GM18870 (cell line): ENCODE data around the gene ADRM1.

Experiments
- ATAC-seq: cut with Tn5 transposase; IDR thresholded peaks from one replicate; pipeline ENCODE4 v1.9.1; 2021; ENCODE audit warnings: moderate library complexity; ENCODE audit not compliant: unreplicated experiment

The ADRM1 gene

DNA sequence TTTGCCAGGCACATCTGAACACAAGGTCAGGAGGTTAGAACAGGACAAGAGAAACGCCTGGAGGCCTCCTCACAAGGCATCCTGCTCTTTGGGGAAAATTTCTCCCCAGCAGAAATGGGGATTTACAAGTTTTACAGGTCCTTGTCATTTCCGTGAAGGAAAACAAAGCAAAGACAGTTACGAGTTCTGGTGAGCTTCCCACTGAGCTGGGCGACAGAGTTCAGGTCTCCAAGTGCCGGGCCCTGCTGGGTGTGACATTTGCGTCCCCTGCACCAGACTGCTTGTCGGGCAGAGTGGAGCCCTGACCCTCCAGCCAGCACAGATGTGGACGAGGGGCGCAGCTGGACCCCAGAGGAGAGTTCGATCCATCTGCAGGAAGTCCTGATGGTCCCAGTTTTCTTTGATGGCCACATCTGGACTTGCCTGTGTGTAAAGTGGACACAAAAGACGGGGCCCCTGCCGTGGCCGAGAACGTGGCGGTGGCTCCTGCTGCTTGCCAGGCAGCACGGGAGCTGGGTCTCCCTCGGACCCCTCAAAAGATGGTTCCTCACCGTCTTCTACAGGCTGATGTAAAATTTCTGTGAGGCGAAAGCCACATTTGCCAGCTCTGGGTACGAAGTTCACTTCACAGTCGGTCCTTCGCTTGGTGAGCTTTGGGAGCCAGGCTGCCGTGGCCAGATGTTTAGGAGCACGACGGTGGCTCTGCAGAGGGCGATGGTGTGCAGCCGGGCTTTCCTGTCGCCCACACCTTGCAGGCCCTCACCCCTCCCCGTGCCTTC lies 5.2 kb upstream of the ADRM1 start:
- ATAC-seq = no peak

DNA sequence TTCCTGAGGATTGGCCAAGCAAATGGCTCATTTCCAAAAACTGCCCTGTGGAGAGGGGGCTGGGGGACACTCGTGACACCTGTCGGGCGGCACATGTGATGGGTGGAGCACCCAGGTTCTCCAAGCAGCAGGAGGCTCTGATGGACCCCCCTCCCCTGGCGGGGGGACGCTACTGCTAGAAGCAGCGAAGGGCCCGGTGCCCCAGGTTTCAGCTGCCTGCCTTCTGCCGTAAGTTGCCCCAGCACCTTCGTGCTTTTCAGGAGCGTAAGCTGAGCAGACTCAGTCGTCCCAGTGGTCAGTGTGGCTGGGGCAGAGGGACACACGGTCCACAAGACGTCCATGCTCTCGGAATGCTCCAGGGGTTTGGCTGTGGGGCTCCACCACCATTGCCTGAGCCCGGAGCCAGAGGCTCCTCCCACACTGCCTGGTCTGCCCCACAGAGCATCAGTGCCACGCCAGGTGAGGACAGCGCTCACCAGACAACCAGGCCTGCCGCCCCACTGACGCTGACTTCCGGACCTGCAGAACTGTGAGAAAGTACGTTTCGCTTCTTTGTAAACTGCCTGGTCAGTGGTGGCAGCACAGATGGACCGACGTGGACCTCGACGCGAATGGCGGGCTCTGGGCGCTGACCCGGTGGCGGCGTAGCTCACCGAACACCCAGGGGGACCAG lies 4.1 kb upstream of the ADRM1 start:
- ATAC-seq = no peak

GRCh38 chr20:62299666-62300236 lies 3.0 kb upstream of the ADRM1 start:
- no peak for ATAC-seq

- ATAC-seq = no peak
Measured at GRCh38 chr20:62300319-62300718, 2.5 kb upstream of the ADRM1 start.

- ATAC-seq = no peak
Measured at GRCh38 chr20:62301111-62301668, 1.6 kb upstream of the ADRM1 start.

GRCh38 chr20:62301773-62302340 lies 940 bp upstream of the ADRM1 start:
- peak; percentile 52 for ATAC-seq

GRCh38 chr20:62303062-62303339 lies 204 bp downstream of the ADRM1 start:
- ATAC-seq = no peak

GRCh38 chr20:62303340-62304226 lies 786 bp downstream of the ADRM1 start:
- no peak for ATAC-seq

DNA sequence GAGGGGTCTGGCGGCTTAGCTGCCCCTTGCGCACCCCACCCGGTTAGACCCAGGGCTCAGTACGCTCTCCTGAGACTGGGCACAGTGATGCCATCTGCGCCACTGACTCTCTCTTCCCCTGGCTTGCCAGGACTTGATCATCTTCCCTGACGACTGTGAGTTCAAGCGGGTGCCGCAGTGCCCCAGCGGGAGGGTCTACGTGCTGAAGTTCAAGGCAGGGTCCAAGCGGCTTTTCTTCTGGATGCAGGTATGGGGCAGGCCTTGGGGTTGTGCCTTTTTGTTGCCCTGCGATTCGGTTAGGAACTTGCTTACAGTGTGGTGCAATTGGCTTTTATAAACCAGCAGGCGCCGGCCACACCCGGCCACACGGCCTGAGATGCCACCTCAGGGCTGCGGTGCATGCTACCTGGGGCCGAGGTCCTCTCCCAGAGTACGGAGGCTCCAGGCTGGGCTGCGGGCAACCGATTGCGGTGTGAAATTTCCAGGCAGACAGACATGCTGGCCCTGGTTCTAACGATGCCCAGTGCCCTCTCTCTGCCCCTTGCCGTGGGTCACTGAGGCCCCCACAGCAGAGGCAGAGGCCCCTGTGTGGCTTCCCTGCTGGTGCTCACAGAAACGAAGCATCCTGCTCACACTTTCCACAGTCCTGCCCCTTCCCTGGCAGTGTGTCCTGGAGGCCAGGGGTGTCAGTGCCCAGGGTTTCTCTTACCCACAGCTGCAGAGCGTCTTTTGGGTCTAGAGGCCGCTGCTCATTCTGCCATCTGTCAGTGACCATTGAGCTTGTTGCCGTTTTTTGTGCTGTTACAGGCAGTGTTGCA lies 1.7 kb downstream of the ADRM1 start:
- no peak for ATAC-seq

DNA sequence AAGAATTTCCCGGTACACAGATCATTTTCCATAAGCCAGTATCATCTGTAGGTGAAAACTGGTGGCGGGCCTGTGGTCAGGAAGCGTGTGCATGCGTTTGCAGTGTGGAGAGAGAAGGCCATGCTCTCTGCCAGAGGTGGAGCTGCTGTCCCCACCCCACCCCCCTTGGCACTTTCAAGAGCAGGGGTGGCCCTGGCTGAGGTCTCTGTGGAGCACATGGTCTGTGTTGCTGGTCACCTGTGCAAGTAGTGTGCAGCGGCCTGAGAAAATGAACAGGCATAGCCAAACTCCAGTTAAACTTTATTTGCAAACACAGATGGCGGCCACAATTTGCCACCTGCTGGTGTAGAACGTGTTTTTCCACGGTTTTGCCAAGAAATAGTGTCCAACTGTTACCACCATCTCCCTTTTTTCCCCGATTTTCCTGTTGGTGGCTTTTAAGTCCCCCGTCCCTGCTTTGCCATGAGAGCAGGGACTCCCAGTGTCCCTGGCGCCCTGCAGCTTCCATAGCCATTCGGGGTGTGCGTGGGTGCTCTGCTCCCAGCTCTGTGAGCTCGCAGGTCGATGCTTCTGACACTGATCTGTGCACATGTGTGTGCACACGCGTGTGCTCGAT lies 2.5 kb downstream of the ADRM1 start:
- ATAC-seq = no peak

DNA sequence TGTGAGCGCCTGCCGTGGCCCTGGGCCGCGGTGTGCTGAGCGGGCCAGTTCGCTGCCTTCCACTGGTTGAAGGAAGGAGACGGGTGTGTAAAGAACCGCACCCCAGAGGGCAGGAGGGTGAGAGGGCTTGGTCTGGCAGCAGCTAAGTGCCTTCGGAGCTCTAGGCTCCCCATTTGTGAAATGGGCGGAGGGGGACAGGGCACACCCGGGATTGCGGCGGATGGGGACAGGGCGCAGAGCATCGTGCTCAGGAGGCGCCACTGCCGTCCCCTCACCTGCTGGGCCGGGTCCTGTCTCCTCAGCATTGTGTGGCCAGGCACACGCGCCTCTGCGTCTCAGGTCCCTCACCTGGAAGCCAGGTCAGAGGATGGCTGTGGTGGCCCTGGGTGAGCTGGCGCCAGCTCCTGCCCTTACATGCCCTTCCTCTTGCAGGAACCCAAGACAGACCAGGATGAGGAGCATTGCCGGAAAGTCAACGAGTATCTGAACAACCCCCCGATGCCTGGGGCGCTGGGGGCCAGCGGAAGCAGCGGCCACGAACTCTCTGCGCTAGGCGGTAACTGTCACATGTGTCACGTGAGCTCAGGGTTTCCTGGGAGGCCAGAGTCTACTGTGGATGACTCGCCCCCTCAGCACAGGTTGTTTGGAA lies 3.1 kb downstream of the ADRM1 start:
- no peak for ATAC-seq

GRCh38 chr20:62306414-62307187 lies 3.8 kb downstream of the ADRM1 start:
- ATAC-seq = no peak

DNA sequence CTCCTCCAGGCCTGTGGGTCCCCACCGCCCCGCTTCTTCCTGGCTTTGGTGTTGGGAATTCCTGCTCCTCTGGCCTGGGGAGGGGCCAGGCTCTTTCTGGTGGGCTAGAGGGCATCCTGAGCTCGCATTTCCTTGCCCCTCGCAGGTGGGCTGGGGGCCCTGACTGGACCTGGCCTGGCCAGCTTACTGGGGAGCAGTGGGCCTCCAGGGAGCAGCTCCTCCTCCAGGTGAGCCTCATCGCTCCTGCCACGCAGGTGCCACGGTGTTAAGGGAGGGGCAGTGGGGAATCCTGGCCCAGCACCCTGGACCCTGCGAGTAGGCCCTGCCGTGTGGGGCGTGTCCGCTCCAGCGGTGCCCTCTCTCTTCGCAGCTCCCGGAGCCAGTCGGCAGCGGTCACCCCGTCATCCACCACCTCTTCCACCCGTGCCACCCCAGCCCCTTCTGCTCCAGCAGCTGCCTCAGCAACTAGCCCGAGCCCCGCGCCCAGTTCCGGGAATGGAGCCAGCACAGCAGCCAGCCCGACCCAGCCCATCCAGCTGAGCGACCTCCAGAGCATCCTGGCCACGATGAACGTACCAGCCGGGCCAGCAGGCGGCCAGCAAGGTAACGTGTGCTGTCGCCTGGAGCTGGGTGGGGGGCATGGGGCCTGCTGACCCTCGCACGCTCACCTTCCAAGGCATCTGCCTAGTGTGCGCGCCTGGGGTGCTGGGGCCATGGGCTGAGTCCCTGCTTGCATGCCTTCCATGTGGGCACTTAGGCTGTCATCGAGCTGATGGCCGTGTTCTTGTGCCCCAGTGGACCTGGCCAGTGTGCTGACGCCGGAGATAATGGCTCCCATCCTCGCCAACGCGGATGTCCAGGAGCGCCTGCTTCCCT lies 4.7 kb downstream of the ADRM1 start:
- ATAC-seq = no peak

DNA sequence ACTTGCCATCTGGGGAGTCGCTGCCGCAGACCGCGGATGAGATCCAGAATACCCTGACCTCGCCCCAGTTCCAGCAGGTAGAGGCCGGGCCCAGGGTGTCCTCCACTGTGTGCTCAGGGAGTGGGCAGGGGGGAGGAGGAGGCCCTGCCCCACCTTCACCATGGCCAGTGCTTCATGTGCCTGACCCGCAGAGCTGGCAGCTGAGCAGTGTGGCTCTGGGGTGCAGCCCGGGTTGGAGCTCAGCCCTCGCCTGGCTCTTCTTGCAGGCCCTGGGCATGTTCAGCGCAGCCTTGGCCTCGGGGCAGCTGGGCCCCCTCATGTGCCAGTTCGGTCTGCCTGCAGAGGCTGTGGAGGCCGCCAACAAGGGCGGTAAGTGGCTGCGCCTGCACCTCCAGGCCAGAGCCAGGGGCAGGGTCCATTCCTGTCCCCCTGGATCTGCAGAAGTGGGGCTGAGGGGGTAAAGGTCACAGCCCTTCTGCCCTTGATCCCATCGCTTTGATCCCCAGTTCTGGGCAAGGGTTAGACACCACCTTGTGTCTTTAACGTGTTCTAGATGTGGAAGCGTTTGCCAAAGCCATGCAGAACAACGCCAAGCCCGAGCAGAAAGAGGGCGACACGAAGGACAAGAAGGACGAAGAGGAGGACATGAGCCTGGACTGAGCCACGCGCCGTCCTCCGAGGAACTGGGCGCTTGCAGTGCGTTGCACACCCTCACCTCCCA lies 5.5 kb downstream of the ADRM1 start:
- ATAC-seq = no peak

- no peak for ATAC-seq
Measured at GRCh38 chr20:62309198-62309944, 6.6 kb downstream of the ADRM1 start.
